ENCODE measurements around the gene KRTDAP.

KRTDAP gene

GRCh38 chr19:35451338-35452096 lies 38.7 kb downstream of the KRTDAP start:
- Histone ChIP-seq H3K27me3 (ENCODE audit: insufficient read depth, low read length) (peaks cover 37% of the 10 kb centered on the region), H2AFZ (ENCODE audit: low read length, unreplicated experiment) (no peak overlapping the region), H3K36me3 (ENCODE audit: insufficient read depth, low read length) (no peaks in the 10 kb centered on the region), H3K27ac (ENCODE audit: low read depth, low read length) (no peak overlapping the region), H3K4me1 (ENCODE audit: control insufficient read depth, insufficient read depth, low read length, unreplicated experiment) (no peaks in the 10 kb centered on the region), H3K4me3 (ENCODE audit: low read depth, low read length) (no peak overlapping the region), H3K79me2 (ENCODE audit: control insufficient read depth, insufficient read depth, low read length, unreplicated experiment) (no peaks in the 10 kb centered on the region)

DNA sequence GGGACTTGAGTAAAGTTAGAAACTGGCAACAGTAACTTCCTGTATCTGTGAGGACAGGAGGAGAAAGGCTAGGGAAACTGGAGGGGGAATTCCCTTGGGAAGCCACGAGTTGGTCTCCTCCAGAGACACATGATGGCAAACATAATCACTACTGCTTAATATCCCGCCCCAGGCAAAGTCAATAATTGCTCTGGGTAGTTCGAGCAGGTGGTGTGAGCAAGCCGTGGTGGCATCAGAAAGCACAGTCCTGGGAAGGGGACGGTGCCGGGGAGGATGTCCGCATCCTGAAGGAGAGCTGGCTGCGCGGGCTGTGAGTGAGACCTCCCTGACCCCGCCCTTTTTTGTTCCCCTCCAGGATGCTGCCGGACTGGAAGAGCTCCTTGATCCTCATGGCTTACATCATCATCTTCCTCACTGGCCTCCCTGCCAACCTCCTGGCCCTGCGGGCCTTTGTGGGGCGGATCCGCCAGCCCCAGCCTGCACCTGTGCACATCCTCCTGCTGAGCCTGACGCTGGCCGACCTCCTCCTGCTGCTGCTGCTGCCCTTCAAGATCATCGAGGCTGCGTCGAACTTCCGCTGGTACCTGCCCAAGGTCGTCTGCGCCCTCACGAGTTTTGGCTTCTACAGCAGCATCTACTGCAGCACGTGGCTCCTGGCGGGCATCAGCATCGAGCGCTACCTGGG lies 40.8 kb downstream of the KRTDAP start:
- Histone ChIP-seq H3K4me1 (ENCODE audit: control insufficient read depth, insufficient read depth, low read length, unreplicated experiment) (no peaks in the 10 kb centered on the region), H3K79me2 (ENCODE audit: control insufficient read depth, insufficient read depth, low read length, unreplicated experiment) (no peaks in the 10 kb centered on the region), H2AFZ (ENCODE audit: low read length, unreplicated experiment) (no peak overlapping the region), H3K36me3 (ENCODE audit: insufficient read depth, low read length) (no peaks in the 10 kb centered on the region), H3K4me3 (ENCODE audit: low read depth, low read length) (no peak overlapping the region), H3K27me3 (ENCODE audit: insufficient read depth, low read length) (peaks cover 47% of the 10 kb centered on the region), H3K27ac (ENCODE audit: low read depth, low read length) (no peak overlapping the region)

- Histone ChIP-seq H3K4me1 (ENCODE audit: control insufficient read depth, insufficient read depth, low read length, unreplicated experiment) (no peaks in the 10 kb centered on the region), H2AFZ (ENCODE audit: low read length, unreplicated experiment) (no peak within 1 kb of the TSS), H3K79me2 (ENCODE audit: control insufficient read depth, insufficient read depth, low read length, unreplicated experiment) (no peaks in the 10 kb centered on the region), H3K27me3 (ENCODE audit: insufficient read depth, low read length) (peaks cover 47% of the 10 kb centered on the region), H3K36me3 (ENCODE audit: insufficient read depth, low read length) (no peaks in the 10 kb centered on the region), H3K27ac (ENCODE audit: low read depth, low read length) (no peak within 1 kb of the TSS), H3K4me3 (ENCODE audit: low read depth, low read length) (no peak within 1 kb of the TSS)
These were observed 42.4 kb downstream of the KRTDAP start, which contains the start of gene FFAR2 for GRCh38 chr19:35447606-35448469. Gene FFAR2, plus strand, starts transcription at chr19:35448257. Its CDS starts 1,458 bp downstream, at chr19:35449715.

GRCh38 chr19:35445826-35446593 lies 44.3 kb downstream of the KRTDAP start:
- no peaks in the 10 kb centered on the region for H3K36me3 ChIP-seq (ENCODE audit: insufficient read depth, low read length)
- H2AFZ ChIP-seq (ENCODE audit: low read length, unreplicated experiment), result no peak overlapping the region
- H3K79me2 ChIP-seq (ENCODE audit: control insufficient read depth, insufficient read depth, low read length, unreplicated experiment), result no peaks in the 10 kb centered on the region
- peaks cover 42% of the 10 kb centered on the region for H3K27me3 ChIP-seq (ENCODE audit: insufficient read depth, low read length)
- H3K4me3 ChIP-seq (ENCODE audit: low read depth, low read length), result no peak overlapping the region
- no peak overlapping the region for H3K27ac ChIP-seq (ENCODE audit: low read depth, low read length)
- H3K4me1 ChIP-seq (ENCODE audit: control insufficient read depth, insufficient read depth, low read length, unreplicated experiment), result no peaks in the 10 kb centered on the region

GRCh38 chr19:35444735-35445134 lies 45.5 kb downstream of the KRTDAP start:
- H3K79me2 ChIP-seq (ENCODE audit: control insufficient read depth, insufficient read depth, low read length, unreplicated experiment), result no peaks in the 10 kb centered on the region
- peaks cover 32% of the 10 kb centered on the region for H3K27me3 ChIP-seq (ENCODE audit: insufficient read depth, low read length)
- no peak overlapping the region for H3K27ac ChIP-seq (ENCODE audit: low read depth, low read length)
- no peak overlapping the region for H3K4me3 ChIP-seq (ENCODE audit: low read depth, low read length)
- no peak overlapping the region for H2AFZ ChIP-seq (ENCODE audit: low read length, unreplicated experiment)
- H3K4me1 ChIP-seq (ENCODE audit: control insufficient read depth, insufficient read depth, low read length, unreplicated experiment), result no peaks in the 10 kb centered on the region
- H3K36me3 ChIP-seq (ENCODE audit: insufficient read depth, low read length), result no peaks in the 10 kb centered on the region

DNA sequence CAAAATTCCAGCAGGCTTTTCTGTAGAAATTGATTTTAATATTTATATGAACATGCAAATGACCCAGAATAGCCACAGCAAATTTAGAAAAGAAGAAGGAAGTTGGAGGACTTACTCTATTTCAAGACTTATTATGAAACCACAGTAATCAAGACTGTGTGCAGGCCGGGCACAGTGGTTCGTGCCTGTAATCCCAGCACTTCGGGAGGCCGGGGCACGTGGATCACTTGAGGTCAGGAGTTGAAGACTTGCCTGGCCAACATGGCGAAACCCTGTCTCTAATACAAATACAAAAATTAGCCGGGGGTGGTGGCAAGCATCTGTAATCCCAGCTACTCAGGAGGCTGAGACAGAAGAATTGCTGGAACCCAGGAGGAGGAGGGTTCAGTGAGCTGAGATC lies 48.2 kb downstream of the KRTDAP start:
- no peak overlapping the region for H3K4me3 ChIP-seq (ENCODE audit: low read depth, low read length)

GRCh38 chr19:35439921-35440320 lies 50.3 kb downstream of the KRTDAP start:
- H3K27ac ChIP-seq (ENCODE audit: low read depth, low read length), result no peak overlapping the region
- peaks cover 11% of the 10 kb centered on the region for H3K4me1 ChIP-seq (ENCODE audit: control insufficient read depth, insufficient read depth, low read length, unreplicated experiment)
- no peak overlapping the region for H3K4me3 ChIP-seq (ENCODE audit: low read depth, low read length)
- H3K79me2 ChIP-seq (ENCODE audit: control insufficient read depth, insufficient read depth, low read length, unreplicated experiment), result no peaks in the 10 kb centered on the region
- no peak overlapping the region for H2AFZ ChIP-seq (ENCODE audit: low read length, unreplicated experiment)
- no peaks in the 10 kb centered on the region for H3K36me3 ChIP-seq (ENCODE audit: insufficient read depth, low read length)
- peaks cover 11% of the 10 kb centered on the region for H3K27me3 ChIP-seq (ENCODE audit: insufficient read depth, low read length)

More for the DNA sequence above, 48.2 kb downstream of the KRTDAP start:
- no peak overlapping the region for H3K27ac ChIP-seq (ENCODE audit: low read depth, low read length)
- H3K4me1 ChIP-seq (ENCODE audit: control insufficient read depth, insufficient read depth, low read length, unreplicated experiment), result no peaks in the 10 kb centered on the region
- H3K36me3 ChIP-seq (ENCODE audit: insufficient read depth, low read length), result no peaks in the 10 kb centered on the region
- H2AFZ ChIP-seq (ENCODE audit: low read length, unreplicated experiment), result no peak overlapping the region
- peaks cover 24% of the 10 kb centered on the region for H3K27me3 ChIP-seq (ENCODE audit: insufficient read depth, low read length)
- no peaks in the 10 kb centered on the region for H3K79me2 ChIP-seq (ENCODE audit: control insufficient read depth, insufficient read depth, low read length, unreplicated experiment)

GRCh38 chr19:35438527-35438926 lies 51.7 kb downstream of the KRTDAP start:
- H3K27me3 ChIP-seq (ENCODE audit: insufficient read depth, low read length), result peaks cover 16% of the 10 kb centered on the region
- H3K36me3 ChIP-seq (ENCODE audit: insufficient read depth, low read length), result no peaks in the 10 kb centered on the region
- no peak overlapping the region for H3K27ac ChIP-seq (ENCODE audit: low read depth, low read length)
- no peak overlapping the region for H3K4me3 ChIP-seq (ENCODE audit: low read depth, low read length)
- H3K79me2 ChIP-seq (ENCODE audit: control insufficient read depth, insufficient read depth, low read length, unreplicated experiment), result no peaks in the 10 kb centered on the region
- peaks cover 11% of the 10 kb centered on the region for H3K4me1 ChIP-seq (ENCODE audit: control insufficient read depth, insufficient read depth, low read length, unreplicated experiment)
- no peak overlapping the region for H2AFZ ChIP-seq (ENCODE audit: low read length, unreplicated experiment)

DNA sequence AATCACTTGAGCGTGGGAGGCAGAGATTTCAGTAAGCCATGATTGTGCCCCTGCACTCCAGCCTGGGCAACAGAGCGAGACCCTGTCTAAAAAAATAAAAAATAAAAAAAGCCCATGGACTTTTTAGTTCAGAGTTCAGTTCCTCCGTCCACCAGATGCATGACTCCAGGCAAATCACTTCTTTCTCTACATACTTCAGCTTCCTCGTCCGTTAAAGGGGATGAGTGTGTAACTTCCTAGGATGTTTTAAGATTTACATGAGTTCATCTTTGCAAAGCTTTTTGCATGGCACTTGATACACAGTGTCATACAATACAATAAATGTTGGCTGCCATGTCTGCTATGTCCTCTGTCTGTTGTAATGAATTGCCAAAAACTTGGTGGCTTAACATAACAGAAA lies 52.2 kb downstream of the KRTDAP start:
- H3K4me1 ChIP-seq (ENCODE audit: control insufficient read depth, insufficient read depth, low read length, unreplicated experiment), result peaks cover 11% of the 10 kb centered on the region
- peaks cover 17% of the 10 kb centered on the region for H3K27me3 ChIP-seq (ENCODE audit: insufficient read depth, low read length)
- no peak overlapping the region for H3K27ac ChIP-seq (ENCODE audit: low read depth, low read length)
- H3K79me2 ChIP-seq (ENCODE audit: control insufficient read depth, insufficient read depth, low read length, unreplicated experiment), result no peaks in the 10 kb centered on the region
- no peak overlapping the region for H3K4me3 ChIP-seq (ENCODE audit: low read depth, low read length)
- no peak overlapping the region for H2AFZ ChIP-seq (ENCODE audit: low read length, unreplicated experiment)
- H3K36me3 ChIP-seq (ENCODE audit: insufficient read depth, low read length), result no peaks in the 10 kb centered on the region

DNA sequence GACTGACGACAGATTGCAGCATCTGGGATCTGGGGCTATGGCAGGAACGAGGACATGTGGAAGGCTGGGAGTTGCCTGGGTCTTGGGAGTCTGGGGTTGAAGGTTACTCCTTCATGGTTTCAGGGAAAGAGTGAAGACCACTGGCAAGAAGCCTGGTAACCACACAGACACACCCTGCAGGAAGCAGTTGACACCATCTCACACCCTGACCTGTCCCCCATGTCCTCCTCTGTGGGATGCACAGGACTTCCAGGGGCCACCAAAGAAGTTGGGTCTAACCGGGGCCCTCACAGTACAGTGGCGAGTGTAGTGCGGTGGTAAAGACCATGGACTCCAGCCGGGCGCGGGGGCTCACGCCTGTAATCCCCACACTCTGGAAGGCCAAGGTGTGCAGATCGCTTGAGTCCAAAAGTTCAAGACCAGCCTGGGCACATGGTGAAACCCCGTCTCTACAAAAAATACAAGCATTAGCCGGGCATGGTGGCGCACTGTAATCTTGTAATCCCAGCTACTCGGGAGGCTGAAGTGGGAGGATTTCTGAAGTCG lies 52.8 kb downstream of the KRTDAP start:
- H3K79me2 ChIP-seq (ENCODE audit: control insufficient read depth, insufficient read depth, low read length, unreplicated experiment), result no peaks in the 10 kb centered on the region
- no peaks in the 10 kb centered on the region for H3K36me3 ChIP-seq (ENCODE audit: insufficient read depth, low read length)
- H3K27ac ChIP-seq (ENCODE audit: low read depth, low read length), result no peak overlapping the region
- H2AFZ ChIP-seq (ENCODE audit: low read length, unreplicated experiment), result no peak overlapping the region
- no peak overlapping the region for H3K4me3 ChIP-seq (ENCODE audit: low read depth, low read length)
- peaks cover 21% of the 10 kb centered on the region for H3K27me3 ChIP-seq (ENCODE audit: insufficient read depth, low read length)
- peaks cover 11% of the 10 kb centered on the region for H3K4me1 ChIP-seq (ENCODE audit: control insufficient read depth, insufficient read depth, low read length, unreplicated experiment)
